Mucosa of gallbladder (tissue), 1 donor: ENCODE results near the gene FBXW2. TPM values are rescaled to one million over a fixed set of nuclear protein-coding genes. Genes with fewer than 3 reads are reported as not detected.
"Not testable (repeated sequence)": the region's sequence is repeated elsewhere in the genome, so short reads cannot be mapped to it uniquely, and the experiment has no call there.

Experiments used
- DNase-seq: peaks from one replicate; pipeline ENCODE4 v3.0.0-alpha.2; 2020; ENCODE audit warnings: low spot score
- total RNA-seq: library from RNA; stranded (reverse); gene quantifications from one replicate; pipeline ENCODE4 v1.2.1, GENCODE V29; 2021
- donor health status: DM: no; HTN: no; CAD: no.

FBXW2 gene
- total RNA-seq, result 44.9 TPM

GRCh38 chr9:120792898-120793765 lies at the start of gene FBXW2:
Gene FBXW2, minus strand, starts transcription at chr9:120793416. Its CDS starts 5,158 bp downstream, at chr9:120788258.
- peak; percentile 90 for DNase-seq

- DNase-seq, result no peak
Observed at GRCh38 chr9:120841930-120842684, 48.9 kb upstream of the FBXW2 start.

- DNase-seq, result no peak
Observed at GRCh38 chr9:120839146-120839545, 45.9 kb upstream of the FBXW2 start.

GRCh38 chr9:120837921-120838320 lies 44.7 kb upstream of the FBXW2 start:
- no peak for DNase-seq

- DNase-seq, result no peak
Observed at GRCh38 chr9:120833325-120833724, 40.1 kb upstream of the FBXW2 start.

- DNase-seq, result no peak
Observed at GRCh38 chr9:120832807-120833206, 39.6 kb upstream of the FBXW2 start.

GRCh38 chr9:120830865-120831264 lies 37.6 kb upstream of the FBXW2 start:
- no peak for DNase-seq

GRCh38 chr9:120830151-120830550 lies 36.9 kb upstream of the FBXW2 start:
- DNase-seq, result no peak

GRCh38 chr9:120829650-120830049 lies 36.4 kb upstream of the FBXW2 start:
- DNase-seq, result no peak

- no peak for DNase-seq
Observed at GRCh38 chr9:120820095-120820494, 26.9 kb upstream of the FBXW2 start.

- DNase-seq, result no peak
Observed at GRCh38 chr9:120818595-120818994, 25.4 kb upstream of the FBXW2 start.

- no peak for DNase-seq
Observed at GRCh38 chr9:120815075-120815474, 21.9 kb upstream of the FBXW2 start.

- no peak for DNase-seq
Observed at GRCh38 chr9:120808931-120809330, 15.7 kb upstream of the FBXW2 start.

- DNase-seq, result no peak
Observed at GRCh38 chr9:120807607-120808379, 14.6 kb upstream of the FBXW2 start.

GRCh38 chr9:120804784-120805363 lies 11.7 kb upstream of the FBXW2 start:
- DNase-seq, result not testable (repeated sequence)

- DNase-seq, result no peak
Observed at GRCh38 chr9:120801441-120801840, 8.2 kb upstream of the FBXW2 start.

- no peak for DNase-seq
Observed at GRCh38 chr9:120791161-120791560, 2.1 kb downstream of the FBXW2 start.

GRCh38 chr9:120787933-120788332 lies 5.3 kb downstream of the FBXW2 start:
- DNase-seq, result no peak

- DNase-seq, result no peak
Observed at GRCh38 chr9:120783602-120784047, 9.6 kb downstream of the FBXW2 start.

GRCh38 chr9:120781236-120781635 lies 12.0 kb downstream of the FBXW2 start:
- DNase-seq, result no peak

GRCh38 chr9:120780367-120780766 lies 12.8 kb downstream of the FBXW2 start:
- DNase-seq, result no peak

GRCh38 chr9:120779227-120779626 lies 14.0 kb downstream of the FBXW2 start:
- no peak for DNase-seq
